ENCODE measurements around the gene EXOSC2. TPM values are rescaled to one million over a fixed set of nuclear protein-coding genes. Genes with fewer than 3 reads are reported as not detected.

Gene EXOSC2
- total RNA-seq, 6 experiments from 2014 or later: 27.8 to 36.7 (median 33.8) TPM

DNA sequence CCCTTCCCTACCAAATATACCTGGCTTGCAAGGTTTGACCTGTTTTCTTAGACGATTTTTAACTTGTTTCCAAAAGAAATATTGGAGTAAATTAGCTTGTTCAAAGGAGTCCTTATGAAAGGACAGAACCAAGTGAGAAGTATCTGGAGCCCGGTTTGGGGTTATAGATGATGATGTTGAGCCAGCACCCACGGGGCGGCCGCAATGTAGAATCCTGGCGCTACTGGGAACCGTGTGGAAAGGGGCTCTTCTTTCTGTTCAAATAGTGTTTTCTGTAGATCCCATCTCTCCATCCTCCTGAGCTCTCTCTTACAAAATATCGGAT lies 517 bp upstream of the EXOSC2 start:
- peak overlapping the region; percentile 86 for H3K27ac Mint-ChIP-seq
- no peak for TF ChIP-seq CTCF (IDR thresholded peaks at IDR 0.05)
- no peaks in the 10 kb centered on the region; the same call in 1 of the 2 replicates for H3K27me3 Mint-ChIP-seq (ENCODE audit: insufficient read depth)
- no peaks in the 10 kb centered on the region for H3K9me3 Mint-ChIP-seq
- no peak for DNase-seq
- H3K36me3 Mint-ChIP-seq (ENCODE audit: low read depth): peaks cover 25% of the 10 kb centered on the region
- H3K4me3 Mint-ChIP-seq: peak overlapping the region; percentile 93
- H3K4me1 Mint-ChIP-seq (ENCODE audit: low read depth): peaks cover 55% of the 10 kb centered on the region

- Mint-ChIP-seq H3K27ac (peak overlapping the region; percentile 86), H3K4me3 (peak overlapping the region; percentile 93), H3K36me3 (ENCODE audit: low read depth) (peaks cover 29% of the 10 kb centered on the region), H3K9me3 (no peaks in the 10 kb centered on the region), H3K27me3 (ENCODE audit: insufficient read depth) (no peaks in the 10 kb centered on the region; the same call in 1 of the 2 replicates), H3K4me1 (ENCODE audit: low read depth) (peaks cover 66% of the 10 kb centered on the region)
- no peak for TF ChIP-seq CTCF (IDR thresholded peaks at IDR 0.05)
- DNase-seq: no peak
Observed at GRCh38 chr9:130694205-130694604, 625 bp downstream of the EXOSC2 start.

- H3K4me3 Mint-ChIP-seq: no peak overlapping the region
- H3K36me3 Mint-ChIP-seq (ENCODE audit: low read depth): peaks cover 29% of the 10 kb centered on the region
- no peaks in the 10 kb centered on the region; the same call in 1 of the 2 replicates for H3K27me3 Mint-ChIP-seq (ENCODE audit: insufficient read depth)
- peak overlapping the region; percentile 12; the same call in 1 of the 2 replicates for H3K27ac Mint-ChIP-seq
- H3K4me1 Mint-ChIP-seq (ENCODE audit: low read depth): peaks cover 55% of the 10 kb centered on the region
- no peaks in the 10 kb centered on the region for H3K9me3 Mint-ChIP-seq
- DNase-seq: no peak
- no peak for TF ChIP-seq CTCF (IDR thresholded peaks at IDR 0.05)
Observed at GRCh38 chr9:130696139-130696650, 2.6 kb downstream of the EXOSC2 start.

DNA sequence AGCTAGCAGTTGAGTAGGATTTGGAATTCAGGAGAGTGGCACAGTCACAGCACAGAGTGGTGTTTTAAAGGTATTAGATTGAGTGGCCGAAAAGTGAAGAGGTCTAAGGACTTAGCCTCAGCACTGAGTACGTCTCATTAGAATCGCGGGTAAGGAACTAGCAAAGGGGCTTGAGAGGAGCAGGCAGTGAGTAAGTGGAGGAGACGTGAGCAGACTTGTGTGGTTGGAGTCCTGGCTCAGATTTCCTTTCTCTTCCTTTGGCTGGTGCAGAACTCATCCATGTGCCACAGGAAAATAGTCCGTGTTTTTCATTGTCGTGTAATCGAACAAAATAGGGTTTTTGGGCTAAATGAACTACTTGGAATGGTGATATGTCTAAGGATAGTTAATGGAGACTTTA lies 3.4 kb downstream of the EXOSC2 start:
- no peak for TF ChIP-seq CTCF (IDR thresholded peaks at IDR 0.05)
- H3K27ac Mint-ChIP-seq: no peak overlapping the region
- no peak for DNase-seq
- H3K36me3 Mint-ChIP-seq (ENCODE audit: low read depth): peaks cover 29% of the 10 kb centered on the region
- H3K4me1 Mint-ChIP-seq (ENCODE audit: low read depth): peaks cover 63% of the 10 kb centered on the region
- no peaks in the 10 kb centered on the region for H3K27me3 Mint-ChIP-seq (ENCODE audit: insufficient read depth)
- H3K4me3 Mint-ChIP-seq: no peak overlapping the region
- no peaks in the 10 kb centered on the region for H3K9me3 Mint-ChIP-seq

- no peak for TF ChIP-seq CTCF (IDR thresholded peaks at IDR 0.05)
- Mint-ChIP-seq H3K27ac (peak overlapping the region; percentile 2; the same call in 1 of the 2 replicates), H3K27me3 (ENCODE audit: insufficient read depth) (no peaks in the 10 kb centered on the region; the same call in 1 of the 2 replicates), H3K36me3 (ENCODE audit: low read depth) (peaks cover 40% of the 10 kb centered on the region), H3K4me3 (no peak overlapping the region), H3K4me1 (ENCODE audit: low read depth) (peaks cover 70% of the 10 kb centered on the region), H3K9me3 (no peaks in the 10 kb centered on the region)
- DNase-seq: no peak
Observed at GRCh38 chr9:130698514-130698913, 4.9 kb downstream of the EXOSC2 start.
